Muscle layer of duodenum (tissue), 2 donors: ENCODE measurements around the gene EMID1.
"Not testable (repeated sequence)": the region's sequence is repeated elsewhere in the genome, so short reads cannot be mapped to it uniquely, and the experiment has no call there.

Source experiments
- H3K27ac ChIP-seq: one replicate; pipeline ENCODE4 v1.7.0; 2013; ENCODE audit warnings: mild to moderate bottlenecking, low read length
- H3K27me3 ChIP-seq: one replicate; pipeline ENCODE4 v1.7.0; 2013; ENCODE audit warnings: low read depth, mild to moderate bottlenecking, control low read depth, low read length
- H3K36me3 ChIP-seq, 2 donors: one replicate each; pipeline ENCODE4 v1.7.0; 2013; ENCODE audit warnings: low read length in 2 of 2, control low read depth in 1 of 2, mild to moderate bottlenecking in 1 of 2; ENCODE audit not compliant: insufficient read depth in 2 of 2, control insufficient read depth in 1 of 2
- H3K4me1 ChIP-seq, 2 donors: one replicate each; pipeline ENCODE4 v1.7.0; 2013; ENCODE audit warnings: low read length in 2 of 2, mild to moderate bottlenecking in 2 of 2, control low read depth in 1 of 2, moderate library complexity in 1 of 2; ENCODE audit not compliant: insufficient read depth in 2 of 2, control insufficient read depth in 1 of 2
- H3K4me3 ChIP-seq, 2 donors: one replicate each; pipeline ENCODE4 v1.7.0; 2013; ENCODE audit warnings: low read length in 2 of 2, low read depth in 1 of 2, mild to moderate bottlenecking in 1 of 2
- H3K9me3 ChIP-seq, 2 donors: one replicate each; pipeline ENCODE4 v1.7.0; 2013; ENCODE audit warnings: low read length in 2 of 2, control low read depth in 1 of 2, mild to moderate bottlenecking in 1 of 2; ENCODE audit not compliant: control insufficient read depth in 1 of 2
- donor health status: healthy.

The EMID1 gene

GRCh38 chr22:29247891-29248290 lies 42.2 kb downstream of the EMID1 start:
- H3K27me3 ChIP-seq, H3K4me3 ChIP-seq, H3K9me3 ChIP-seq, H3K36me3 ChIP-seq, H3K4me1 ChIP-seq, H3K27ac ChIP-seq: not testable (repeated sequence)

GRCh38 chr22:29251265-29251664 lies 45.6 kb downstream of the EMID1 start:
- H3K27me3 ChIP-seq = no peaks in the 10 kb centered on the region
- H3K36me3 ChIP-seq = no peaks in the 10 kb centered on the region
- H3K4me3 ChIP-seq = no peak overlapping the region
- H3K4me1 ChIP-seq = no peaks in the 10 kb centered on the region
- no peak overlapping the region for H3K27ac ChIP-seq
- H3K9me3 ChIP-seq = no peaks in the 10 kb centered on the region

- Histone ChIP-seq H3K36me3 (no peaks in the 10 kb centered on the region), H3K9me3 (no peaks in the 10 kb centered on the region), H3K4me1 (no peaks in the 10 kb centered on the region), H3K4me3 (no peak overlapping the region), H3K27me3 (no peaks in the 10 kb centered on the region), H3K27ac (no peak overlapping the region)
These were observed 46.5 kb downstream of the EMID1 start for GRCh38 chr22:29251981-29252911.

- H3K9me3 ChIP-seq = no peaks in the 10 kb centered on the region
- H3K27me3 ChIP-seq = no peaks in the 10 kb centered on the region
- H3K4me3 ChIP-seq = no peak overlapping the region
- no peak overlapping the region for H3K27ac ChIP-seq
- no peaks in the 10 kb centered on the region for H3K4me1 ChIP-seq
- H3K36me3 ChIP-seq = no peaks in the 10 kb centered on the region
These were observed 48.0 kb downstream of the EMID1 start for GRCh38 chr22:29253561-29254285.

GRCh38 chr22:29254286-29254660 lies 48.6 kb downstream of the EMID1 start:
- no peak overlapping the region for H3K4me3 ChIP-seq
- no peaks in the 10 kb centered on the region for H3K27me3 ChIP-seq
- no peaks in the 10 kb centered on the region for H3K4me1 ChIP-seq
- no peak overlapping the region for H3K27ac ChIP-seq
- no peaks in the 10 kb centered on the region for H3K36me3 ChIP-seq
- no peaks in the 10 kb centered on the region for H3K9me3 ChIP-seq

- H3K4me3 ChIP-seq = no peak overlapping the region
- no peaks in the 10 kb centered on the region for H3K27me3 ChIP-seq
- peaks cover 0 to 2% of the 10 kb centered on the region in 2 donors for H3K36me3 ChIP-seq
- H3K9me3 ChIP-seq = no peaks in the 10 kb centered on the region
- no peak overlapping the region for H3K27ac ChIP-seq
- no peaks in the 10 kb centered on the region for H3K4me1 ChIP-seq
These were observed 49.4 kb downstream of the EMID1 start for GRCh38 chr22:29255064-29255621.

- peaks cover 0 to 8% of the 10 kb centered on the region in 2 donors for H3K36me3 ChIP-seq
- H3K27ac ChIP-seq = no peak overlapping the region
- H3K9me3 ChIP-seq = no peaks in the 10 kb centered on the region
- no peaks in the 10 kb centered on the region for H3K27me3 ChIP-seq
- H3K4me1 ChIP-seq = no peaks in the 10 kb centered on the region
- H3K4me3 ChIP-seq = no peak overlapping the region
These were observed 51.1 kb downstream of the EMID1 start for GRCh38 chr22:29256606-29257325.

- Histone ChIP-seq H3K9me3 (no peaks in the 10 kb centered on the region), H3K36me3 (peaks cover 0 to 8% of the 10 kb centered on the region in 2 donors), H3K4me3 (no peak overlapping the region), H3K4me1 (no peaks in the 10 kb centered on the region), H3K27ac (no peak overlapping the region), H3K27me3 (no peaks in the 10 kb centered on the region)
These were observed 52.1 kb downstream of the EMID1 start for GRCh38 chr22:29257751-29258181.

GRCh38 chr22:29258407-29259252 lies 52.9 kb downstream of the EMID1 start:
- Histone ChIP-seq H3K27ac (no peak overlapping the region), H3K4me1 (no peaks in the 10 kb centered on the region), H3K4me3 (no peak overlapping the region), H3K9me3 (no peaks in the 10 kb centered on the region), H3K36me3 (peaks cover 0 to 10% of the 10 kb centered on the region in 2 donors), H3K27me3 (no peaks in the 10 kb centered on the region)

- Histone ChIP-seq H3K4me3 (no peak overlapping the region), H3K27me3 (no peaks in the 10 kb centered on the region), H3K9me3 (no peaks in the 10 kb centered on the region), H3K4me1 (no peaks in the 10 kb centered on the region), H3K27ac (no peak overlapping the region), H3K36me3 (peaks cover 3 to 17% of the 10 kb centered on the region in 2 donors)
These were observed 53.7 kb downstream of the EMID1 start for GRCh38 chr22:29259253-29259899.
